HepG2 (cell line): ENCODE data around the gene ZC3H8. TPM values are rescaled to one million over a fixed set of nuclear protein-coding genes. Genes with fewer than 3 reads are reported as not detected.
A peak's percentile ranks its signal among the peaks of the same experiment; 100 is the strongest.

Experiments
- ATAC-seq: fragments of 200-7000 bp; cut with Tn5 transposase; 3 replicates; pipeline ENCODE4 v1.9.1; 2020; ENCODE audit warnings: mild to moderate bottlenecking, moderate library complexity
- BruUV-seq: library from RNA; stranded (reverse); fragments of 400-500 nt; replicated peaks from 2 replicates; lab custom pipeline; 2021; lab: Mats Ljungman, UMichigan
- CTCF ChIA-PET: fragments of 300-600 bp; formaldehyde crosslinking; extraction: SDS; loops from one replicate; lab custom pipeline; 2021; ENCODE audit warnings: low total read pairs, inconsistent platforms, low intra/inter-chr PET ratio; lab: Yijun Ruan, JAX
- POLR2A ChIA-PET: fragments of 350-600 bp; sonication (Branson Sonifier 250); formaldehyde crosslinking; loops from one replicate; lab custom pipeline; 2020; ENCODE audit warnings: antibody characterized with exemption, inconsistent platforms; lab: Yijun Ruan, JAX
- DNase-seq: peaks from one replicate; pipeline ENCODE4 v3.0.0-alpha.2; 2015; ENCODE audit warnings: low spot score
- FAIRE-seq: peaks from 3 replicates; lab custom pipeline; 2011; peaks lifted over from hg19 to GRCh38; lab: Jason Lieb, UNC
- H2AFZ ChIP-seq: one replicate; pipeline ENCODE4 v1.6.1; 2011; ENCODE audit warnings: low read length, inconsistent platforms
- H3K27ac ChIP-seq: fragments of 300-600 bp; 3 replicates; pipeline ENCODE4 v1.8.0; 2011; ENCODE audit warnings: mixed run types, mild to moderate bottlenecking, mixed read lengths, low read length, inconsistent platforms; ENCODE audit not compliant: insufficient read depth; ENCODE audit errors: extremely low read length
- H3K27me3 ChIP-seq, 2 experiments: fragments of 200-600 bp in 1 of 2; 2 replicates in 1 of 2; 3 replicates in 1 of 2; pipeline versions ENCODE4 v1.6.0 to v1.8.0; 2011; ENCODE audit warnings: low read length in 2 of 2, mild to moderate bottlenecking in 2 of 2, moderate library complexity in 2 of 2, inconsistent platforms in 1 of 2; ENCODE audit not compliant: insufficient read depth in 2 of 2, control insufficient read depth in 1 of 2
- H3K36me3 ChIP-seq, 2 experiments: fragments of 200-600 bp in 1 of 2; replicated peaks in 1 of 2; 2 replicates in 1 of 2; 3 replicates in 1 of 2; pipeline versions ENCODE4 v1.5.1 to v1.8.0; 2011; ENCODE audit warnings: low read length in 2 of 2, inconsistent platforms in 1 of 2; ENCODE audit not compliant: insufficient read depth in 2 of 2, control insufficient read depth in 1 of 2
- H3K4me1 ChIP-seq: 2 replicates; pipeline ENCODE4 v1.5.1; 2012; ENCODE audit warnings: low read length, inconsistent platforms; ENCODE audit not compliant: insufficient read depth
- H3K4me2 ChIP-seq: 2 replicates; pipeline ENCODE4 v1.6.0; 2011; ENCODE audit warnings: low read depth, low read length, inconsistent platforms
- H3K4me3 ChIP-seq, 3 experiments: fragments of 200-600 bp in 1 of 3; sonication (generic), shearing (Covaris generic) in 1 of 3; replicated peaks in 1 of 3; 2 replicates each; pipeline ENCODE4 v1.5.1; 2011 to 2016; ENCODE audit warnings: low read length in 3 of 3, inconsistent platforms in 2 of 3, low read depth in 2 of 3, mild to moderate bottlenecking in 2 of 3, control low read depth in 1 of 3, mixed read lengths in 1 of 3; ENCODE audit not compliant: insufficient read depth in 1 of 3
- H3K79me2 ChIP-seq: one replicate; pipeline ENCODE4 v1.6.1; 2011; ENCODE audit warnings: low read length, inconsistent platforms; ENCODE audit not compliant: insufficient read depth
- H3K9ac ChIP-seq: 2 replicates; pipeline ENCODE4 v1.6.0; 2011; ENCODE audit warnings: mild to moderate bottlenecking, low read depth, low read length, inconsistent platforms; ENCODE audit not compliant: insufficient read depth
- H3K9me3 ChIP-seq: 2 replicates; pipeline ENCODE4 v1.5.1; 2012; ENCODE audit warnings: mild to moderate bottlenecking, low read length
- H4K20me1 ChIP-seq: 2 replicates; pipeline ENCODE4 v1.6.0; 2011; ENCODE audit warnings: inconsistent platforms, mild to moderate bottlenecking, low read length, moderate library complexity; ENCODE audit not compliant: insufficient read depth
- FOXA1 ChIP-seq, 2 experiments: fragments of 450-650 bp in 1 of 2; sonication (generic) in 1 of 2; formaldehyde crosslinking in 1 of 2; IDR thresholded peaks; 2 replicates each; pipeline versions ENCODE4 v1.4.0 to v1.6.1; 2016 to 2020; ENCODE audit warnings: missing genetic modification reagents in 1 of 2
- PAX8 ChIP-seq: sonication (generic); formaldehyde crosslinking; IDR thresholded peaks from 2 replicates; pipeline ENCODE4 v1.8.0; 2022; ENCODE audit warnings: mild to moderate bottlenecking, missing genetic modification reagents, borderline replicate concordance
- POLR2AphosphoS5 ChIP-seq: IDR thresholded peaks from 2 replicates; pipeline ENCODE4 v1.6.1; 2012; ENCODE audit warnings: low read depth, low read length
- POLR2G ChIP-seq: fragments of 200-400 bp; formaldehyde crosslinking; IDR thresholded peaks from 2 replicates; pipeline ENCODE4 v1.6.1; 2018; ENCODE audit warnings: mild to moderate bottlenecking, low read depth, low read length, moderate library complexity
- ZBTB42 ChIP-seq: sonication (generic); formaldehyde crosslinking; IDR thresholded peaks from 2 replicates; pipeline ENCODE4 v1.5.0; 2020; ENCODE audit warnings: mild to moderate bottlenecking, missing genetic modification reagents
- ZFP62 ChIP-seq: sonication (generic); formaldehyde crosslinking; IDR thresholded peaks from 2 replicates; pipeline ENCODE4 v1.4.0; 2020; ENCODE audit warnings: missing genetic modification reagents
- WGBS: methylation state at CpG from one replicate; pipeline ENCODE4 v1.1.6; 2017; ENCODE audit warnings: low lambda C conversion rate; 5-methylcytosine and 5-hydroxymethylcytosine counted together
- in situ Hi-C: cut with HindIII; loops from 2 replicates; pipeline ENCODE4 v1.10.0; 2017; ENCODE audit warnings: low pct_unique_long_range_greater_than_20kb; ENCODE audit not compliant: extremely low pct_ligation_motif_present
- intact Hi-C: fragments of 100-400 bp; cut with micrococcal nuclease; formaldehyde crosslinking; loops from one replicate; pipeline ENCODE4 v1.10.0; 2022; ENCODE audit not compliant: unreplicated experiment
- polyA plus RNA-seq, 8 experiments: library from polyadenylated mRNA; depleted of rRNA in 3 of 8; stranded (reverse) in 7 of 8; unstranded in 1 of 8; fragments of >200 nt; fragmentation: Illumina TruSeq in 4 of 8; extraction: Trizol in 4 of 8; gene quantifications; 2 replicates each; pipeline versions ENCODE4 v1.2.1 to v1.2.3, GENCODE V29; 2011 to 2016; ENCODE audit warnings: low read depth in 4 of 8, missing spikeins in 1 of 8, mixed read lengths in 1 of 8; ENCODE audit not compliant: insufficient read depth in 1 of 8
- total RNA-seq, 5 experiments: library from RNA; depleted of rRNA; stranded (reverse); fragments of >200 nt; fragmentation: Illumina TruSeq; extraction: Trizol; gene quantifications; 2 replicates each; pipeline ENCODE4 v1.2.3, GENCODE V29; 2016; ENCODE audit warnings: low read depth in 1 of 5
- TF ChIP-seq, protein P1 (sequence below): sonication (generic); formaldehyde crosslinking; conservative IDR thresholded peaks from 2 replicates; pipeline ENCODE4 v1.4.0; 2020; ENCODE audit warnings: missing genetic modification reagents
- TF ChIP-seq, protein P2 (sequence below): IDR thresholded peaks from 2 replicates; pipeline ENCODE4 v1.6.1; 2016; ENCODE audit warnings: missing compliant biosample characterization, missing genetic modification reagents, borderline replicate concordance
- TF ChIP-seq, protein P3 (sequence below): sonication (generic); formaldehyde crosslinking; IDR thresholded peaks from 2 replicates; pipeline ENCODE4 v1.4.0; 2020; ENCODE audit warnings: mild to moderate bottlenecking, missing genetic modification reagents

The ZC3H8 gene
- total and polyA plus RNA-seq, 2 of the 13 experiments (the other 11 are each of a cell fraction or from before 2014, with no cell fraction given), result 4.5 to 17.0 TPM

DNA sequence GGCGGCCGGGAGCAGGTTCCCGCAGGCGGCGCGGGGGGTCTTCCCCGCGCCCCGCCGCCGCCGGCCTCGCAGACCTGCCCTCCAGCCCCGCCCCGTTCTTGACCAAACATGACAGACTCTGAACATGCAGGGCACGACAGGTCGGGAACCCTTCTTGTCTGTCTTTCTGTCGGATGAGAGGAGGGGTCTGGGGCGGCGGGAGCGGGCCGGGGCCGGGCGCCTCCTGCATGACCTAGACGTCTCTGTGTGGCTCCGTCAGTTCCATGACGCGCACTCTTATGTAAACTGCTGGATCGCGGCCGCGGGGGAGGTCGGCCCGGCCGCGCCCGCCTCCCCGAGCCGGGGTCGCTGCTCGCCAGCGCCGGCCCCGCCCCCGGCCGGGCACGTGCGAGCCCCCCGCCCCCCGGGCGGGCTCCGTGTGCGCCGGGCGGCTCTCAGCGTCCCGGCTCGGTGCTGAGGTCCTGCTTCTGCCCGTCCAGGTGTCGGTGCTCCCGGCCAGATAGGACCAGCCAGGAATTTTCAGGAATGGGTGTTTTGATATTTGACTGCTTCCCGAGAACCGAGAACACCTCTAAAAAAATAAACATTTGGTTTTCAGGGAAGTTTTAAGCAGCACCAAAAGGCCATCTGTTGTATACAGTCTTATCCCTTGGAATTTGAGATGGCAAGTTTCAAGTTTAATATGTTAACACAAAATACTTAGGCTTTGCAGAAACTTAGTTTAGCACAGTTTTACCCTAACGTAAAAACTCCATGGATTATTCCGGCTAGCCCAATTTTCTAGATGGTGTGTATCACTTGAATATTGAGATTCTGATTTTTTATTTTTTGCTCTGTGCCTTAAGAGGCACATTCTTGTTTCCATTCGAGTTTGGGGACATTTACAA, 21.3 kb upstream of the ZC3H8 start (continued):
- TF ChIP-seq, protein P1, sequence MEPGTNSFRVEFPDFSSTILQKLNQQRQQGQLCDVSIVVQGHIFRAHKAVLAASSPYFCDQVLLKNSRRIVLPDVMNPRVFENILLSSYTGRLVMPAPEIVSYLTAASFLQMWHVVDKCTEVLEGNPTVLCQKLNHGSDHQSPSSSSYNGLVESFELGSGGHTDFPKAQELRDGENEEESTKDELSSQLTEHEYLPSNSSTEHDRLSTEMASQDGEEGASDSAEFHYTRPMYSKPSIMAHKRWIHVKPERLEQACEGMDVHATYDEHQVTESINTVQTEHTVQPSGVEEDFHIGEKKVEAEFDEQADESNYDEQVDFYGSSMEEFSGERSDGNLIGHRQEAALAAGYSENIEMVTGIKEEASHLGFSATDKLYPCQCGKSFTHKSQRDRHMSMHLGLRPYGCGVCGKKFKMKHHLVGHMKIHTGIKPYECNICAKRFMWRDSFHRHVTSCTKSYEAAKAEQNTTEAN (CRISPR knock-in tag), result 0 out of 2 replicates have a peak, but pooled peaks have one; percentile 13
- TF ChIP-seq ZBTB42 (CRISPR knock-in tag), result 0 out of 2 replicates have a peak, but pooled peaks have one; percentile 24
- TF ChIP-seq, protein P2, sequence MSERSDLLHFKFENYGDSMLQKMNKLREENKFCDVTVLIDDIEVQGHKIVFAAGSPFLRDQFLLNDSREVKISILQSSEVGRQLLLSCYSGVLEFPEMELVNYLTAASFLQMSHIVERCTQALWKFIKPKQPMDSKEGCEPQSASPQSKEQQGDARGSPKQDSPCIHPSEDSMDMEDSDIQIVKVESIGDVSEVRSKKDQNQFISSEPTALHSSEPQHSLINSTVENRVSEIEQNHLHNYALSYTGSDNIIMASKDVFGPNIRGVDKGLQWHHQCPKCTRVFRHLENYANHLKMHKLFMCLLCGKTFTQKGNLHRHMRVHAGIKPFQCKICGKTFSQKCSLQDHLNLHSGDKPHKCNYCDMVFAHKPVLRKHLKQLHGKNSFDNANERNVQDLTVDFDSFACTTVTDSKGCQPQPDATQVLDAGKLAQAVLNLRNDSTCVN (CRISPR knock-in tag), result no peak
- TF ChIP-seq POLR2AphosphoS5, result peak; percentile 69
- peak; percentile 68 for TF ChIP-seq POLR2G
- no peak for TF ChIP-seq FOXA1 (IDR thresholded peaks at IDR 0.05)
- TF ChIP-seq FOXA1 (CRISPR knock-in tag; IDR thresholded peaks at IDR 0.05), result peak; percentile 75
- TF ChIP-seq, all 625 proteins: peak for 88

DNA sequence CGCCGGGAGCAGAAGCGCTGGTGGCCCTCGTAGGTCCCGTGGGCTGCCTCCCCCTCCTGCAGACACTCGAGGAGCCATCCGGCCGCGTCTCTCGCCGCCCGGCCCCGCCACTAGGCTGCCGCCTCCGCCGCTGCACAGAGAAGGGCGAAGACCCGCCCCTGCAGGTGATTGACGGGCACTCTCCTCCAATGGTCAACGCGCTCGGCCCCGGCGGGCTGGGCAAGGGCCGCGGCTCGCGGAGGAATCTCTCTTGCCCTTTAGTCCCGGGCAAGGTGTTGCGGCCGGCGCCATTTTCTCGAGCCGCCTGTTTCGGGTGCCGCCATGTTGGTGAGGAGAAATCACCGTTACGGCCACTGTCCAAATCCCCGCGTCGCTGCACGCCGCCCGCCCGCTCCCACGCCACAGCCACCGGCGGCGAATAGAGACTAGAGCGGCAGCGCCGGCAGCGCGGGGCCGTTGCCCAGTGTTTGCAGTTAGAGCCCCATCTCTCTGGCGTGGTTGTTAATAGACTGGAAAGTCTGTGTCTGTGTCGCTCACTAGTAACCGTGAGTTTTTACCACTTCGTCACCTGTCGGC, 20.6 kb upstream of the ZC3H8 start, which contains the start of gene ZC3H6:
TSS of gene ZC3H6 (plus strand) at position 287 of the 576 bp plus-strand sequence. CDS start 398 bp downstream, outside the sequence.
- no peak within 1 kb of the TSS for H2AFZ ChIP-seq
- ATAC-seq (peak; percentile 97), FAIRE-seq (no peak), DNase-seq (peak; percentile 95)
- peak within 1 kb of the TSS; percentile 100 for H3K9ac ChIP-seq
- BruUV-seq, result no TSS peak
- H3K4me3 ChIP-seq, result peak within 1 kb of the TSS; percentile 92 to 99 (median 97)
- in situ Hi-C loops, result no loop called here
- peak within 1 kb of the TSS; percentile 89 for H3K4me2 ChIP-seq
- H3K9me3 ChIP-seq, result no peaks in the 10 kb centered on the region
- H3K27ac ChIP-seq, result peak within 1 kb of the TSS; percentile 99
- POLR2A ChIA-PET, result interaction anchor here (0.8 to 1.0 kb wide), 2 partner anchors 16 to 21 kb away, joined by 3 read pairs; partner anchors contain the start of gene ZC3H8
- H3K79me2 ChIP-seq, result no peaks in the 10 kb centered on the region
- intact Hi-C loops, result no loop called here
- CTCF ChIA-PET, result no interaction called here
- H3K27me3 ChIP-seq, result no peaks in the 10 kb centered on the region; a peak in 1 of 5 replicates
- H4K20me1 ChIP-seq, result no peaks in the 10 kb centered on the region
- no peaks in the 10 kb centered on the region for H3K36me3 ChIP-seq
- 0% methylated on average over 8 of the region's 60 CpGs for WGBS
- H3K4me1 ChIP-seq, result peaks cover 14% of the 10 kb centered on the region; the same call in 1 of the 2 replicates
- TF ChIP-seq, protein P3, sequence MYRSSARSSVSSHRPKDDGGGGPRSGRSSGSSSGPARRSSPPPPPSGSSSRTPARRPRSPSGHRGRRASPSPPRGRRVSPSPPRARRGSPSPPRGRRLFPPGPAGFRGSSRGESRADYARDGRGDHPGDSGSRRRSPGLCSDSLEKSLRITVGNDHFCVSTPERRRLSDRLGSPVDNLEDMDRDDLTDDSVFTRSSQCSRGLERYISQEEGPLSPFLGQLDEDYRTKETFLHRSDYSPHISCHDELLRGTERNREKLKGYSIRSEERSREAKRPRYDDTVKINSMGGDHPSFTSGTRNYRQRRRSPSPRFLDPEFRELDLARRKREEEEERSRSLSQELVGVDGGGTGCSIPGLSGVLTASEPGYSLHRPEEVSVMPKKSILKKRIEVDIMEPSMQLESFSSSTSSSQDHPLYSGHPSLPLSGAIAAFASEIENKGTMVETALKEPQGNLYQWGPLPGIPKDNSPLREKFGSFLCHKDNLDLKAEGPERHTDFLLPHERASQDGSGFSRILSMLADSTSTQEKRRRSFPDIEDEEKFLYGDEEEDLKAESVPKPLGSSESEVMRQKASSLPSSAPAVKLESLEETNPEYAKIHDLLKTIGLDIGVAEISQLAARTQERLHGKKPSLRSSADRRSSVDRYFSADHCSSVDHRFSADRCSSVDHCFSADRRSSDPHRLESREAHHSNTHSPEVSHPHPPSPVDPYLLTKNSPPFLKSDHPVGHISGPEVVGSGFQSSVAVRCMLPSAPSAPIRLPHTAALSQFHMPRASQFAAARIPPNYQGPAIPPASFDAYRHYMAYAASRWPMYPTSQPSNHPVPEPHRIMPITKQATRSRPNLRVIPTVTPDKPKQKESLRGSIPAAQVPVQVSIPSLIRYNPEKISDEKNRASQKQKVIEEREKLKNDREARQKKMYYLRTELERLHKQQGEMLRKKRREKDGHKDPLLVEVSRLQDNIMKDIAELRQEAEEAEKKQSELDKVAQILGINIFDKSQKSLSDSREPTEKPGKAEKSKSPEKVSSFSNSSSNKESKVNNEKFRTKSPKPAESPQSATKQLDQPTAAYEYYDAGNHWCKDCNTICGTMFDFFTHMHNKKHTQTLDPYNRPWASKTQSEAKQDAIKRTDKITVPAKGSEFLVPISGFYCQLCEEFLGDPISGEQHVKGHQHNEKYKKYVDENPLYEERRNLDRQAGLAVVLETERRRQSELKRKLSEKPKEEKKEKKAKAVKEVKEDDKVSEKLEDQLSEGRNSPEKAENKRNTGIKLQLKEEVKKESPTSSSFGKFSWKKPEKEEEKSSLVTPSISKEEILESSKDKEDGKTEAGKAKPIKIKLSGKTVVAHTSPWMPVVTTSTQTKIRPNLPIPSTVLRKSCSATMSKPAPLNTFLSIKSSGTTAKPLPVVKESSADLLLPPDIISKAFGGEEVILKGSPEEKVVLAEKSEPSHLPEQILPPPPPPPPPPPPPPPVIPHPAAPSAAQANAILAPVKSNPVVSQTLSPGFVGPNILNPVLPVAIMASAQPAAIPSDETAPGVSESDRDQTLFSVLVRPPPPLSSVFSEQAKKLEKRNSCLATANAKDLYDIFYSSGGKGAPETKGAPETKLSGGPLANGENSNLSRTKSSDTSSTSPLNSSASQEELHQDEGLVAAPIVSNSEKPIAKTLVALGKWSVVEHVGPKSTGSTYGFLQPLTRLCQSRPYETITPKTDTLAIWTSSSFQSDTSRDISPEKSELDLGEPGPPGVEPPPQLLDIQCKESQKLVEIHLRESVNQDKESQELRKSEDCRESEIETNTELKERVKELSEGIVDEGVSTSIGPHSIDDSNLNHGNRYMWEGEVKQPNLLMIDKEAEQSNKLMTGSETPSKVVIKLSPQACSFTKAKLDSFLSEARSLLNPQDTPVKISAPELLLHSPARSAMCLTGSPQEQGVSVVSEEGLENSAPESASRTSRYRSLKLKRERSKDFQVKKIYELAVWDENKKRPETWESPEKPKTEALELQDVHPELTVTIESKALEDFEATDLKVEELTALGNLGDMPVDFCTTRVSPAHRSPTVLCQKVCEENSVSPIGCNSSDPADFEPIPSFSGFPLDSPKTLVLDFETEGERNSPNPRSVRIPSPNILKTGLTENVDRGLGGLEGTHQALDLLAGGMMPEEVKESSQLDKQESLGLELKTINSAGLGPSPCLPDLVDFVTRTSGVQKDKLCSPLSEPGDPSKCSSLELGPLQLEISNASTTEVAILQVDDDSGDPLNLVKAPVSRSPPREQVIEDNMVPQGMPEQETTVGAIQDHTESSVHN (CRISPR knock-in tag), result peak; percentile 95
- TF ChIP-seq ZFP62 (CRISPR knock-in tag) (no peak), PAX8 (CRISPR knock-in tag) (peak; percentile 95; the same call in 1 of the 2 replicates)
